Mesothelial cell of epicardium (in vitro differentiated cells): ENCODE measurements around the gene HBM. TPM values are rescaled to one million over a fixed set of nuclear protein-coding genes. Genes with fewer than 3 reads are reported as not detected.
"Not testable (repeated sequence)": the region's sequence is repeated elsewhere in the genome, so short reads cannot be mapped to it uniquely, and the experiment has no call there.

Source experiments
- DNase-seq, 2 experiments: peaks; one replicate each; pipeline ENCODE4 v3.0.0; 2021; ENCODE audit warnings: low spot score in 2 of 2; ENCODE audit not compliant: unreplicated experiment in 2 of 2
- H3K27ac Mint-ChIP-seq: 2 replicates; pipeline ENCODE4 v1.8.0; 2021; ENCODE audit warnings: mixed read lengths
- H3K27me3 Mint-ChIP-seq: 2 replicates; pipeline ENCODE4 v1.8.0; 2021; ENCODE audit warnings: low read depth, mixed read lengths
- H3K36me3 Mint-ChIP-seq: 2 replicates; pipeline ENCODE4 v1.8.0; 2021; ENCODE audit warnings: mixed read lengths
- H3K4me1 Mint-ChIP-seq: 2 replicates; pipeline ENCODE4 v1.8.0; 2021; ENCODE audit warnings: mixed read lengths
- H3K4me3 Mint-ChIP-seq: 2 replicates; pipeline ENCODE4 v1.8.0; 2021; ENCODE audit warnings: mild to moderate bottlenecking, moderate library complexity, mixed read lengths
- H3K9me3 Mint-ChIP-seq: 2 replicates; pipeline ENCODE4 v1.8.0; 2021; ENCODE audit warnings: mixed read lengths
- CTCF ChIP-seq: fragments of 200-600 bp; sonication (generic); IDR thresholded peaks from one replicate; pipeline ENCODE4 v1.5.0; 2021; ENCODE audit warnings: antibody characterized with exemption; ENCODE audit not compliant: unreplicated experiment
- total RNA-seq: library from RNA; stranded (reverse); gene quantifications from 3 replicates; pipeline ENCODE4 v1.2.1, GENCODE V29; 2021

Gene HBM
- total RNA-seq, 1 donor from 2014 or later: not detected

DNA sequence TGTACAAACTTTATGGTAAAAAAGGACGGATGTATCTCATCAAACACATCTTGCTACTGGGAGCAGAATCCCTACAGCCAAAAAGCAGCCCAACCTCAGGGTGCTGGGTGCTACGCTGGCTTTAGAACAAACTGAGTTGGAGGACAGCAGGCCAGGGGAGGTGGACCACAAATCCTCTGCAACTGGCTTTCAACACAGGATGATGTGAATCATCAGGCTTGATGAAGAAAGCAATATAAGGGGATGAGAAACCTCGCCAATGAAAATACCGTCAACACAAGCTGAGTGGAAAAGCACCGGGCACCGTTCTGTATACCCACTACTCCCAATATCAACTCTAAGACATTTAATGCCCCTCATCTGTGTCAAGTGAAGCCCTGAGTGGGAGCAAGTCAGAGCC lies 28.7 kb downstream of the HBM start:
- Mint-ChIP-seq H3K27me3 (no peaks in the 10 kb centered on the region), H3K9me3 (no peaks in the 10 kb centered on the region), H3K4me3 (no peak overlapping the region), H3K4me1 (no peaks in the 10 kb centered on the region), H3K27ac (no peak overlapping the region), H3K36me3 (peaks cover 48% of the 10 kb centered on the region)
- no peak for DNase-seq
- TF ChIP-seq CTCF: no peak

- no peak overlapping the region for H3K27ac Mint-ChIP-seq
Measured at GRCh38 chr16:200388-200787, 34.6 kb downstream of the HBM start.

DNA sequence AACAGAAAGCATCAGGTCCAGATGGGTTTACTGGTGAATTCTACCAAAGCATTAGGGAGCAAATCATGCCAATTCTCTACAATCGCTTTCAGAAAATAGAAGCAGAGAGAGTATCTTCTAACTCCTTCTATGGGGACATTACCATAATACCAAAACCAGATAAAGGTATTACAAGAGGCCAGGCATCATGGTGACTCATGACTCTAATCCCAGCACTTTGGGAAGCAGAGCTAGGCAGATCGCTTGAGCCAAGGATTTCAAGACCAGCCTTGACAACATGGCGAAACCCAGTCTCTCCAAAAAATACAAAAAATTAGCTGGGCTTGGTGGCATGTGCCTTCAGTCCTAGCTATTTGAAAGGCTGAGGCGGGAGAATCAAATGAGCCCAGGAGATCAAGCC lies 37.5 kb downstream of the HBM start:
- Mint-ChIP-seq H3K27me3 (no peaks in the 10 kb centered on the region), H3K27ac (no peak overlapping the region), H3K4me1 (no peaks in the 10 kb centered on the region), H3K4me3 (no peak overlapping the region), H3K9me3 (no peaks in the 10 kb centered on the region), H3K36me3 (peaks cover 45% of the 10 kb centered on the region)
- no peak for TF ChIP-seq CTCF
- DNase-seq: no peak

More at GRCh38 chr16:200388-200787, 34.6 kb downstream of the HBM start:
- no peak overlapping the region for H3K4me3 Mint-ChIP-seq
- no peak for DNase-seq
- no peak for TF ChIP-seq CTCF
- peaks cover 36% of the 10 kb centered on the region for H3K36me3 Mint-ChIP-seq
- no peaks in the 10 kb centered on the region for H3K27me3 Mint-ChIP-seq
- H3K4me1 Mint-ChIP-seq: no peaks in the 10 kb centered on the region
- no peaks in the 10 kb centered on the region for H3K9me3 Mint-ChIP-seq

DNA sequence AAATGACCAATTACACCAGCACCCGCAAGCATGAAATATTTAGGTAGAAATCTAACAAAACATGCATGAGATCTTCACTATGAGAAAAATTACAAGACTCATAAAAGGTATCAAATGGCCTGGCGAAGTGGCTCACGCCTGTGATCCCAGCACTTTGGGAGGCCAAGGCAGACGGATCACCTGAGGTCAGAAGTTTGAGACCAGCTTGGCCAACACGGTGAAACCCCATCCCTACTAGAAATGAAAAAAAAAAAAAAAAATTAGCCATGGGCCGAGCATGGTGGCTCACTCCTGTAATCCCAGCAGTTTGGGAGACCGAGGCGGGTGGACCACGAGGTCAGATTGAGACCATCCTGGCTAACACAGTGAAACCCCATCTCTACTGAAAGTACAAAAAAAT lies 38.3 kb downstream of the HBM start:
- not testable (repeated sequence) for DNase-seq, H3K4me3 Mint-ChIP-seq, H3K9me3 Mint-ChIP-seq, H3K4me1 Mint-ChIP-seq, H3K27ac Mint-ChIP-seq, H3K27me3 Mint-ChIP-seq
- peaks cover 44% of the 10 kb centered on the region for H3K36me3 Mint-ChIP-seq

DNA sequence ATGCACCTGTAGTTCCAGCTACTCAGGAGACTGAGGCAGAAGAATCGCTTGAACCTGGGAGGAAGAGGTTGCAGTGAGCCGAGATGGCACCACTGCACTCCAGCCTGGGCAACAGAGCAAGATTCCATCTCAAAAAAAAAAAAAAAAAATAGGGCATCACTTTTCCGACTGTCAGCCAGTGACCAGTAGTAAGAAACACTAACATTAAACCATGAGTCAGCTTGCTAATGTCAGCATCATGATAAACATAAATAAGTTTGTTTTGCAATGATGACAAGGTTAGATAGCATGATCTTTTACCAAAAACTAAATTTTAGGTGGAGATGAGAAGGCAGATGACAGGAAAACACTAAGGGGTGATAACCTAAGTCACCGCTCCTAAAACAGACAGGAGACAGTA lies 43.6 kb downstream of the HBM start:
- H3K36me3 Mint-ChIP-seq: peaks cover 40% of the 10 kb centered on the region
- H3K9me3 Mint-ChIP-seq, H3K27ac Mint-ChIP-seq, DNase-seq, H3K4me3 Mint-ChIP-seq, H3K4me1 Mint-ChIP-seq, H3K27me3 Mint-ChIP-seq: not testable (repeated sequence)

DNA sequence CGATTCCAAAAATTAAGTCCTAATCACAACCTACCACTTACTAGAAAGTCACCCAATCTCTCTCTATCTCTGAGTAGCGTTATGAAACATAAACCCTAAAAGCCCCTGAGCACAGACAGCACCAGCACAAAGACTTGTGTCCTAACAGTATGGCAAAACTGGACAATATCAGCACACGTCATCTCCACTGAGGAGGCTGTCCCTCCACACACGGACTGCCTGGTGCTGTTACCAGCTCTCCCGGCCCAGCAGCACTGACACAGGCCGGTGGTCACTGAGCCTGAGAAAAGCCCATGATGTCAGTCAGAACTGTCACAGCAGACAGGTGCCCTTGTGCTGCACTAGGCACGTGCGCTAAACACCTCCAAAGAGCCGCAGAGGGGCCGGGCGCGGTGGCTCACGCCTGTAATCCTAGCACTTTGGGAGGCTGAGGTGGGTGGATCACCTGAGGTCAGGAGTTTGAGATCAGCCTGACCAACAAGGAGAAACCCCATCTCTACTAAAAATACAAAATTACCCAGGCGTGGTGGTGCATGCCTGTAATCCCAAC lies 45.9 kb downstream of the HBM start:
- not testable (repeated sequence) for DNase-seq, H3K9me3 Mint-ChIP-seq, H3K27ac Mint-ChIP-seq, H3K27me3 Mint-ChIP-seq, H3K4me1 Mint-ChIP-seq, H3K4me3 Mint-ChIP-seq
- peaks cover 44% of the 10 kb centered on the region for H3K36me3 Mint-ChIP-seq

DNA sequence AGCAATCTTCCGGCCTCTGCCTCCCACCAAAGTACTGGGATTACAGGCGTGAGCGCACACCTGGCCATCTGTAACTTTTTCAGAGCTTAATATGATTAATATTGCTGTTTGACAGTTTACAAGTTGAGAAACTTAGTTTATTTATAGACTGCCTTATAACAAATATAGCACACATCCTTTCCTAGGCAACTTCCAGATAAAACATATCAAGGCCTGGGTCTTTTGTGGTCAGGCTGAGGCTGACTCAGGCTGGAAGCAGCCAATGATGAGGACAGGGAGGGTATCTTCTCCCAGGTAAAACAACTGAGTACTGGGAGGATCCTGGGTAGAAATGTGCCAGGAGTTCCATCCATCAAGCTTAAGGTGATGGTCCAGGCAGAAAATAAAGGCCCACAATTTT lies 47.2 kb downstream of the HBM start:
- Mint-ChIP-seq H3K36me3 (peaks cover 40% of the 10 kb centered on the region), H3K4me1 (no peaks in the 10 kb centered on the region), H3K27me3 (no peaks in the 10 kb centered on the region), H3K4me3 (no peak overlapping the region), H3K9me3 (no peaks in the 10 kb centered on the region), H3K27ac (peak overlapping the region; percentile 12)
- TF ChIP-seq CTCF: no peak
- DNase-seq: no peak

Other genes starting within 250 kb of the HBM start
- gene POLR3K, start 112.4 kb upstream of the HBM start, total RNA-seq: 8.7 to 9.2 TPM (median 9.1 TPM) in 3 replicates
- 33.1 to 34.8 TPM (median 33.9 TPM) in 3 replicates for gene SNRNP25, start 112.2 kb upstream of the HBM start, total RNA-seq
- gene RHBDF1, start 93.3 kb upstream of the HBM start, total RNA-seq: 73.5 to 81.2 TPM (median 73.5 TPM) in 3 replicates
- gene MPG, start 87.8 kb upstream of the HBM start, total RNA-seq: 43.4 to 44.7 TPM (median 44.2 TPM) in 3 replicates
- 43.5 to 45.8 TPM (median 44.5 TPM) in 3 replicates for gene NPRL3, start 27.3 kb upstream of the HBM start, total RNA-seq
- not detected in 3 replicates for gene HBZ, start 13.3 kb upstream of the HBM start, total RNA-seq
- not detected in 3 replicates for gene HBA2, start 6.9 kb downstream of the HBM start, total RNA-seq
- not detected in 3 replicates for gene HBA1, start 10.7 kb downstream of the HBM start, total RNA-seq
- gene HBQ1, start 14.5 kb downstream of the HBM start, total RNA-seq: 0.60 to 1.1 TPM (median 0.91 TPM) in 3 replicates
- 191 to 203 TPM (median 193 TPM) in 3 replicates for gene LUC7L, start 63.5 kb downstream of the HBM start, total RNA-seq
- gene FAM234A, start 68.8 kb downstream of the HBM start, total RNA-seq: 133 to 137 TPM (median 137 TPM) in 3 replicates
- gene RGS11, start 110.0 kb downstream of the HBM start, total RNA-seq: 3.4 to 4.0 TPM (median 3.5 TPM) in 3 replicates
- 3.6 to 4.8 TPM (median 4.7 TPM) in 3 replicates for gene ARHGDIG, start 114.6 kb downstream of the HBM start, total RNA-seq
- gene PDIA2, start 117.2 kb downstream of the HBM start, total RNA-seq: 2.1 to 3.3 TPM (median 2.7 TPM) in 3 replicates
- gene AXIN1, start 186.7 kb downstream of the HBM start, total RNA-seq: 31.1 to 34.0 TPM (median 33.2 TPM) in 3 replicates
- gene MRPL28, start 204.6 kb downstream of the HBM start, total RNA-seq: 75.3 to 75.9 TPM (median 75.9 TPM) in 3 replicates
- gene PGAP6, start 216.0 kb downstream of the HBM start, total RNA-seq: 48.6 to 51.4 TPM (median 49.0 TPM) in 3 replicates
- 252 to 258 TPM (median 253 TPM) in 3 replicates for gene NME4, start 231.2 kb downstream of the HBM start, total RNA-seq
- 29.3 to 35.4 TPM (median 31.2 TPM) in 3 replicates for gene DECR2, start 235.9 kb downstream of the HBM start, total RNA-seq